ENCODE results near the gene CADM2. TPM values are rescaled to one million over a fixed set of nuclear protein-coding genes. Genes with fewer than 3 reads are reported as not detected.
"Not testable (repeated sequence)": the region's sequence is repeated elsewhere in the genome, so short reads cannot be mapped to it uniquely, and the experiment has no call there.

The CADM2 gene
- polyA plus RNA-seq, 1 donor from 2014 or later, result not detected

- no peak overlapping the region for H3K27ac Mint-ChIP-seq
- H3K27me3 Mint-ChIP-seq, result no peaks in the 10 kb centered on the region
- peaks cover 0 to 2% (median 0%) of the 10 kb centered on the region in 3 donors for H3K4me1 Mint-ChIP-seq
- peaks cover 0 to 1% (median 0%) of the 10 kb centered on the region in 3 donors for H3K9me3 Mint-ChIP-seq
- no peaks in the 10 kb centered on the region for H3K36me3 Mint-ChIP-seq
- no peak overlapping the region for H3K4me3 Mint-ChIP-seq
Observed at GRCh38 chr3:85903434-85903833, 944.6 kb downstream of the CADM2 start.

GRCh38 chr3:85912980-85913379 lies 954.2 kb downstream of the CADM2 start:
- Mint-ChIP-seq H3K27ac (no peak overlapping the region), H3K4me1 (no peaks in the 10 kb centered on the region), H3K36me3 (peaks cover 1% of the 10 kb centered on the region), H3K27me3 (no peaks in the 10 kb centered on the region), H3K9me3 (peaks cover 2 to 16% (median 2%) of the 10 kb centered on the region in 3 donors), H3K4me3 (no peak overlapping the region)

GRCh38 chr3:85922374-85922773 lies 963.6 kb downstream of the CADM2 start:
- Mint-ChIP-seq H3K9me3 (peaks cover 0 to 7% (median 2%) of the 10 kb centered on the region in 3 donors), H3K27me3 (no peaks in the 10 kb centered on the region), H3K27ac (no peak overlapping the region), H3K36me3 (no peaks in the 10 kb centered on the region), H3K4me3 (no peak overlapping the region), H3K4me1 (no peaks in the 10 kb centered on the region)

DNA sequence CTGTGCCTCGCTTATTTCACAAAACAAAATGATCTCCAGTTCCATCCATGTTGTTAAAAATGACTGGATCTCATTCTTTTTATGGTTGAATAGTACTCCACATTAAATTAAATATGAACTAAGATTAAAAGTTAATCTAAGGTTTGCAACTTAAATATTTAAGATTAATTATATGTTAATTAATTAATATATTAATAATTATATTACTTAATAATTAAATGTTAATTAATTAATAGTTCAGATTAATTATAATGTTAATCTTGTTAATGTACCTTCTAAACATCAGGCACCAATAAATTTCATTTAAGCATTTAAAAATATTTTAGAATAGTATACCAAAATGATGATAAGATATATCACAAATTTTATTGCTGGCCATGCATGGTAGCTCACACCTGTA lies 971.9 kb downstream of the CADM2 start:
- H3K36me3 Mint-ChIP-seq, result no peaks in the 10 kb centered on the region
- no peak overlapping the region for H3K4me3 Mint-ChIP-seq
- no peaks in the 10 kb centered on the region for H3K27me3 Mint-ChIP-seq
- H3K4me1 Mint-ChIP-seq, result no peaks in the 10 kb centered on the region
- no peak overlapping the region for H3K27ac Mint-ChIP-seq
- no peaks in the 10 kb centered on the region for H3K9me3 Mint-ChIP-seq

DNA sequence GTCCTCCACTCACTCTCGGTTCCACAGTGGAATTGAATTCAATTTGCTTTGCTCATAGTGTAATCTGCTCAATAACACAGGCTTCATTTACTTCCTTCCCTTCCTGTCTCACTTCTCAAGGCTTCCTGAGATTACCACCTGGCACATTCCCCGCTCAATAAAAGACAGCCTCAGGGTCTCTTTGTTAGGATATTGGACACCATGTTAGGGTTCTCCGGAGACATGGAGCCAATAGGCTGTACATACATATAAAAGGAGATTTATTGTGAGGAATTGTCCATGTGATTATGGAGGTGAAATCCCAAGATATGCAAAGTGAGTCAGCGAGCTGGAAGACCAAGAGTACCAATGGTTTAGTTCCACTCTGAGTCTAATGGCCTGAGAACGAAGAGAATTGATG lies 974.5 kb downstream of the CADM2 start:
- H3K36me3 Mint-ChIP-seq, result no peaks in the 10 kb centered on the region
- no peak overlapping the region for H3K27ac Mint-ChIP-seq
- H3K4me1 Mint-ChIP-seq, result no peaks in the 10 kb centered on the region
- H3K9me3 Mint-ChIP-seq, result no peaks in the 10 kb centered on the region
- H3K4me3 Mint-ChIP-seq, result no peak overlapping the region
- no peaks in the 10 kb centered on the region for H3K27me3 Mint-ChIP-seq

- H3K27me3 Mint-ChIP-seq, result no peaks in the 10 kb centered on the region
- H3K9me3 Mint-ChIP-seq, result no peaks in the 10 kb centered on the region
- H3K36me3 Mint-ChIP-seq, result no peaks in the 10 kb centered on the region
- no peak overlapping the region for H3K27ac Mint-ChIP-seq
- H3K4me3 Mint-ChIP-seq, result no peak overlapping the region
- no peaks in the 10 kb centered on the region for H3K4me1 Mint-ChIP-seq
Observed at GRCh38 chr3:85935171-85935570, 976.4 kb downstream of the CADM2 start.

- Mint-ChIP-seq H3K9me3 (peaks cover 0 to 2% (median 2%) of the 10 kb centered on the region in 3 donors), H3K4me3 (no peak overlapping the region), H3K27me3 (no peaks in the 10 kb centered on the region), H3K27ac (no peak overlapping the region), H3K4me1 (no peaks in the 10 kb centered on the region), H3K36me3 (no peaks in the 10 kb centered on the region)
Observed at GRCh38 chr3:85939074-85939482, 980.3 kb downstream of the CADM2 start.

GRCh38 chr3:85950435-85950834 lies 991.6 kb downstream of the CADM2 start:
- no peaks in the 10 kb centered on the region for H3K36me3 Mint-ChIP-seq
- no peaks in the 10 kb centered on the region for H3K4me1 Mint-ChIP-seq
- H3K9me3 Mint-ChIP-seq, result peaks cover 0 to 10% (median 1%) of the 10 kb centered on the region in 3 donors
- no peak overlapping the region for H3K27ac Mint-ChIP-seq
- no peaks in the 10 kb centered on the region for H3K27me3 Mint-ChIP-seq
- H3K4me3 Mint-ChIP-seq, result no peak overlapping the region

DNA sequence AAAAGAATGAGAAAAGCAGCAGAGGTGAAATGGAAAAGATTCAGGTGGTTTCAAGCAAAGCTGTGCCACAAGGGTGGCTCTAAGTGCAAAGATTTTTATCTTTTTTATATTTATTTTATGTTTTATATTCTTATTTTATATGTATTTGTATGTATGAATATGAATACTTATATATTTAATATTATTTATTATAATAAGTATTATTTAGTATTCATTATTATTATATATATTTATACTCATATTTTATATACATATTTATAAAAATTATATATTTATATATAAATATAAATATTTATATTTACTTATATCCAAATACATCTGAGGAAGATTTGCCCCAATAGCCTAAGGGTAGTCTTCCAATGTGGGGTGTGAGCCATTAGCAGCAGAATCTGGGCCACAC lies 1002.0 kb downstream of the CADM2 start:
- Mint-ChIP-seq H3K36me3 (no peaks in the 10 kb centered on the region), H3K9me3 (peaks cover 0 to 6% (median 5%) of the 10 kb centered on the region in 3 donors), H3K27ac (no peak overlapping the region), H3K4me3 (no peak overlapping the region), H3K4me1 (no peaks in the 10 kb centered on the region), H3K27me3 (no peaks in the 10 kb centered on the region)

DNA sequence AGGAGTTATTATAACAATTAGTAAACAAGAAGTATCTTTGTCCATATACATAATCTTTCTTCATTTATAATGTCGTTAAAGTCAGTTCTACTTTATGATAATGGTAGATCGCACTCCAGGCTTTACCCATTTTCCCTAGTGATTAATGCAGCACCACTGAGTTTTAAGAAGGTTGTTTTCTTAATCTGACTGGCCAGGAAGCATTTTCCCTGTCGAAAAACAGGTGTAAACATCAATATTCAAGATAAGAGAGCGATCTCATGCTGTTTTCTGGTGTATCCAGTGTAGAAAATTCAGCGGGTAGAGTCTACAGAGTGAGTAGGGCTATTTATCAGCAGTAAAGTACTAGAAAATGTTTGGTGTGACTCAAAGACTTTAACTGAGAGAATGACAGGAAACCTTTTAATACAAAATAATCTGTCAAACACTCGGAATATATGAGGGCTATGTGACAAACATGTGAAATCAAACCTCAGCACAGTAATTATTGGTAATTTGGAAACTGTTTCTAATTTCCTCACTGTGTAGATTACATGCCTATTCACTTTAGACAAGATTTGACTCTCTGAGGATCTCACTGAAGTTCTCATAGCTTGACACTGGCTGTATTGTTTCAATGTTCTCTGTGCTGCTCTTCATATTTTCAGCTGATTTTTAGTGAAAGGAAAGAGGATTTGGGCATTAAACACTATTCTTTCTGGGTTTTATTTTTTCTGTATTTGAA lies 1019.0 kb downstream of the CADM2 start:
- Mint-ChIP-seq H3K4me3 (no peak overlapping the region), H3K27me3 (no peaks in the 10 kb centered on the region)

DNA sequence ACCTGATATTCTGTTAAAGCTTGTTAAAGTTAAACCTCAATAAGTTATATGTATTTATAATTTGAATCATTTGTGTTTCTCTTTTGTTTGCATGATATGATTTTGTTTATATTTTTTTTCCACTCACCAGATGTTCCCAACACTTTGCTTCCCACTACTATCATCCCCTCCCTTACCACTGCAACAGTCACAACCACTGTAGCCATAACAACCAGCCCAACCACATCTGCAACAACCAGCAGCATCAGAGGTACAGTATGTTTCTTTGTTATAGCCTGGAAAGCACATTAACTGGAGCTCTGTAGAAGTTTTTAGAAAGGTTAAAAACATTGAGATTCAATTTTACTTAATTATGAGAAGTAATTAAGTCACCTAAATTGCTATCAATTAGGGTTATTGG lies 1020.2 kb downstream of the CADM2 start:
- Mint-ChIP-seq H3K4me1 (no peaks in the 10 kb centered on the region), H3K36me3 (no peaks in the 10 kb centered on the region), H3K4me3 (no peak overlapping the region), H3K27me3 (no peaks in the 10 kb centered on the region), H3K27ac (no peak overlapping the region), H3K9me3 (peaks cover 2 to 6% (median 4%) of the 10 kb centered on the region in 3 donors)

More for the DNA sequence above, 1019.0 kb downstream of the CADM2 start:
- H3K4me1 Mint-ChIP-seq, result no peaks in the 10 kb centered on the region
- no peak overlapping the region for H3K27ac Mint-ChIP-seq
- H3K36me3 Mint-ChIP-seq, result no peaks in the 10 kb centered on the region
- H3K9me3 Mint-ChIP-seq, result peaks cover 2 to 7% (median 6%) of the 10 kb centered on the region in 3 donors

DNA sequence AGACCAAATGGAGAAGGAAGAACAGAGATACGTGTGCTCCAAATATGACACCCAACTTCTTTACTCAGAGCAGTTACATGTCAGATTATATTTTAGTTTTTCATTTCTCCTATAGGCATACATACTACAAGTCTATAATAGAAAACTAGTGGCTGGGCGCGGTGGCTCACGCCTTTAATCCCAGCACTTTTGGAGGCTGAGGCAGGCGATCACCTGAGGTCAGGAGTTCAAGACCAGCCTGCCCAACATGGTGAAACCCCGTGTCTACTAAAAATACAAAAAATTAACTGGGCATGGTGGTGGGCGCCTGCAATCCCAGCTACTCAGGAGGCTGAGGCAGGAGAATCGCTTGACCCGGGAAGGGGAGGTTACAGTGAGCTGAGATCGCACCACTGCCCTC lies 1030.8 kb downstream of the CADM2 start:
- not testable (repeated sequence) for H3K4me1 Mint-ChIP-seq, H3K36me3 Mint-ChIP-seq, H3K9me3 Mint-ChIP-seq, H3K27ac Mint-ChIP-seq, H3K27me3 Mint-ChIP-seq, H3K4me3 Mint-ChIP-seq

- H3K36me3 Mint-ChIP-seq, result no peaks in the 10 kb centered on the region
- no peak overlapping the region for H3K27ac Mint-ChIP-seq
- peaks cover 0 to 9% (median 2%) of the 10 kb centered on the region in 3 donors for H3K9me3 Mint-ChIP-seq
- no peak overlapping the region for H3K4me3 Mint-ChIP-seq
- no peaks in the 10 kb centered on the region for H3K27me3 Mint-ChIP-seq
- H3K4me1 Mint-ChIP-seq, result no peaks in the 10 kb centered on the region
Observed at GRCh38 chr3:86029590-86029989, 1070.8 kb downstream of the CADM2 start.

DNA sequence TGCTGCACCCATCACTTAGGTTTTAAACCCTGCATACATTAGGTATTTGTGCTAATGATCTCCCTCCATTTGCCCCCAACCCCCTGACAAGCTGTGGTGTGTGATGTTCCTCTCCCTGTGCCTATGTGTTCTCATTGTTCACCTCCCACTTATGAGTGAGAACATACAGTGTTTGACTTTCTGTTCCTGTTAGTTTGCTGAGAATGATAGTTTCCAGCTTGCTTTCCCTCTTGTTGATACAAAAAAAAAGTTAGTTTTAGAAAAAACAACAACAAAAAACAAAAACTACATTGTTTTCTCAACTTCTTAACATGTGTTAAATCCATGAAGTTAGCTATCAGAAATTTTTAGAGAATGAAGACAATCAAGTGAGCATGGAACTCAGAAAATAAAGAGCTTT lies 1079.1 kb downstream of the CADM2 start:
- H3K36me3 Mint-ChIP-seq, result peaks cover 2% of the 10 kb centered on the region
- H3K27ac Mint-ChIP-seq, result no peak overlapping the region
- H3K9me3 Mint-ChIP-seq, result peaks cover 0 to 6% (median 3%) of the 10 kb centered on the region in 3 donors
- peaks cover 0 to 1% (median 0%) of the 10 kb centered on the region in 3 donors for H3K4me1 Mint-ChIP-seq
- H3K4me3 Mint-ChIP-seq, result no peak overlapping the region
- no peaks in the 10 kb centered on the region for H3K27me3 Mint-ChIP-seq

- Mint-ChIP-seq H3K27me3 (no peaks in the 10 kb centered on the region), H3K9me3 (peaks cover 2 to 7% (median 7%) of the 10 kb centered on the region in 3 donors), H3K4me1 (no peaks in the 10 kb centered on the region), H3K4me3 (no peak overlapping the region), H3K27ac (no peak overlapping the region), H3K36me3 (no peaks in the 10 kb centered on the region)
Observed at GRCh38 chr3:86046436-86047136, 1087.8 kb downstream of the CADM2 start.

GRCh38 chr3:86047161-86047560 lies 1088.4 kb downstream of the CADM2 start:
- Mint-ChIP-seq H3K9me3 (peaks cover 2 to 7% (median 7%) of the 10 kb centered on the region in 3 donors), H3K36me3 (no peaks in the 10 kb centered on the region), H3K27ac (no peak overlapping the region), H3K4me3 (no peak overlapping the region), H3K27me3 (no peaks in the 10 kb centered on the region), H3K4me1 (no peaks in the 10 kb centered on the region)

Measured in IgD-negative memory B cell (primary cell).